ENCODE measurements around the gene CNGA3.

GRCh38 chr2:98442488-98442887 lies 96.2 kb downstream of the CNGA3 start:
- TF ChIP-seq EZH2 (IDR thresholded peaks at IDR 0.05; ENCODE audit: low read depth, low read length, severe bottlenecking) = no peak
- no peak for TF ChIP-seq SIX5 (IDR thresholded peaks at IDR 0.05; ENCODE audit: low read depth, low read length)
- no peak for TF ChIP-seq POLR2A (IDR thresholded peaks at IDR 0.05; ENCODE audit: control extremely low read depth in 1 of 2, low read depth in 2 of 2, low read length in 2 of 2)
- no peak for TF ChIP-seq TAF1 (IDR thresholded peaks at IDR 0.05; ENCODE audit: low read depth, low read length)
- TF ChIP-seq ZNF274 (IDR thresholded peaks at IDR 0.05; ENCODE audit: borderline replicate concordance, extremely low read depth, low read length) = no peak
- no peak for TF ChIP-seq CTCF (IDR thresholded peaks at IDR 0.05; ENCODE audit: control extremely low read depth in 1 of 3, insufficient read depth in 1 of 3, low read depth in 1 of 3, low read length in 3 of 3)
- TF ChIP-seq MAX (IDR thresholded peaks at IDR 0.05) = no peak
- no peak for TF ChIP-seq TCF12 (IDR thresholded peaks at IDR 0.05; ENCODE audit: low read depth, low read length)
- no peak for TF ChIP-seq TBP (IDR thresholded peaks at IDR 0.05; ENCODE audit: low read depth, low read length)
- TF ChIP-seq MAFK (IDR thresholded peaks at IDR 0.05; ENCODE audit: low read depth, low read length) = no peak
